Uterus (tissue), 4 donors: ENCODE measurements around the gene CLEC14A. TPM values are rescaled to one million over a fixed set of nuclear protein-coding genes. Genes with fewer than 3 reads are reported as not detected.

Source experiments
- DNase-seq, 2 donors: peaks; one replicate each; pipeline ENCODE4 v3.0.0-alpha.2; 2019 to 2020
- H3K27ac ChIP-seq, 2 donors: fragments of 200-600 bp; sonication (generic); 1 replicate in 1 of 2; 2 replicates in 1 of 2; pipeline ENCODE4 v1.5.1; 2016 to 2018
- H3K27me3 ChIP-seq, 2 donors: fragments of 200-600 bp; sonication (generic); one replicate each; pipeline ENCODE4 v1.5.1; 2018 to 2019; ENCODE audit warnings: control low read depth in 1 of 2
- H3K36me3 ChIP-seq, 2 donors: fragments of 200-600 bp; sonication (generic); one replicate each; pipeline ENCODE4 v1.5.1; 2019; ENCODE audit warnings: control low read depth in 1 of 2
- H3K4me1 ChIP-seq, 2 donors: fragments of 200-600 bp; sonication (generic); one replicate each; pipeline ENCODE4 v1.5.1; 2018 to 2019; ENCODE audit warnings: control low read depth in 1 of 2
- H3K4me3 ChIP-seq, 2 donors: fragments of 200-600 bp; sonication (generic); 1 replicate in 1 of 2; 2 replicates in 1 of 2; pipeline ENCODE4 v1.5.1; 2018 to 2019; ENCODE audit warnings: mild to moderate bottlenecking in 1 of 2
- H3K9me3 ChIP-seq, 2 donors: fragments of 200-600 bp; sonication (generic); one replicate each; pipeline ENCODE4 v1.5.1; 2019; ENCODE audit warnings: control low read depth in 1 of 2
- POLR2A ChIP-seq, 2 donors: fragments of 450-650 bp; IDR thresholded peaks; one replicate each; pipeline ENCODE4 v1.6.1; 2016; ENCODE audit warnings: antibody characterized with exemption in 2 of 2, mild to moderate bottlenecking in 1 of 2, moderate library complexity in 1 of 2
- intact Hi-C: fragments of 100-400 bp; cut with DNase I; formaldehyde crosslinking; loops from one replicate; pipeline ENCODE4 v1.15.1; 2023; ENCODE audit warnings: low total_unique reads
- total RNA-seq, 4 donors: library from RNA; depleted of rRNA in 3 of 4; stranded (reverse); fragments of >200 nt in 3 of 4; gene quantifications; one replicate each; pipeline versions ENCODE4 v1.1.0 to v1.2.4, GENCODE V29; 2014 to 2023
- TF ChIP-seq, protein P1 (sequence below), 4 experiments: fragments of 200-600 bp in 2 of 4; fragments of 450-650 bp in 2 of 4; sonication (generic) in 2 of 4; IDR thresholded peaks; one replicate each; pipeline ENCODE4 v1.5.1; 2016 to 2019; ENCODE audit warnings: antibody characterized with exemption in 4 of 4, mild to moderate bottlenecking in 2 of 4, moderate library complexity in 1 of 4
- donor health status: DM: yes; HTN: yes; CAD: no.

Gene CLEC14A
- total RNA-seq, 4 donors from 2014 or later, result 39.7 to 161 (median 64.5) TPM

DNA sequence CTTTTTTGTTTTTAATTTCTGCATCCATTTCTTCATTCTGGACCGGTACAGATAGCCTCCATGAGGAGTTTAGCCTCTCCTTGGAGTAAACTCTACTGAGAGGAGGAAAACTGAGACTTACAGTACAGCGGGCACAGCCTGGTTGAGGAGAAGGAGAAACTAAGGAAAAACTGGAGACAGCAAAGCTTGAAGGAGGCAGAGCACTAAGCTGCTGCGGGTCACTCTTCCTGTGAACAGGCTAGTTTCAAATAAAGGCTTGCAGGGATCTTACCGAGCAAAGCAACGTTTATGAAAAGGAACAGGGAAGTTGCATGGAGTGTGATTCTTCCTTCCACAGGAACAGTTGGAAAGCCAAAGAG lies 48.5 kb downstream of the CLEC14A start:
- DNase-seq, result no peak
- H3K4me1 ChIP-seq, result peaks cover 0 to 17% of the 10 kb centered on the region in 2 donors
- intact Hi-C loops, result no loop called here

GRCh38 chr14:38206689-38207376 lies 49.1 kb downstream of the CLEC14A start:
- Histone ChIP-seq H3K9me3 (no peaks in the 10 kb centered on the region), H3K4me3 (no peak overlapping the region), H3K27me3 (no peaks in the 10 kb centered on the region), H3K27ac (no peak overlapping the region), H3K4me1 (peaks cover 0 to 17% of the 10 kb centered on the region in 2 donors), H3K36me3 (no peaks in the 10 kb centered on the region)
- intact Hi-C loops, result no loop called here
- TF ChIP-seq, protein P1, sequence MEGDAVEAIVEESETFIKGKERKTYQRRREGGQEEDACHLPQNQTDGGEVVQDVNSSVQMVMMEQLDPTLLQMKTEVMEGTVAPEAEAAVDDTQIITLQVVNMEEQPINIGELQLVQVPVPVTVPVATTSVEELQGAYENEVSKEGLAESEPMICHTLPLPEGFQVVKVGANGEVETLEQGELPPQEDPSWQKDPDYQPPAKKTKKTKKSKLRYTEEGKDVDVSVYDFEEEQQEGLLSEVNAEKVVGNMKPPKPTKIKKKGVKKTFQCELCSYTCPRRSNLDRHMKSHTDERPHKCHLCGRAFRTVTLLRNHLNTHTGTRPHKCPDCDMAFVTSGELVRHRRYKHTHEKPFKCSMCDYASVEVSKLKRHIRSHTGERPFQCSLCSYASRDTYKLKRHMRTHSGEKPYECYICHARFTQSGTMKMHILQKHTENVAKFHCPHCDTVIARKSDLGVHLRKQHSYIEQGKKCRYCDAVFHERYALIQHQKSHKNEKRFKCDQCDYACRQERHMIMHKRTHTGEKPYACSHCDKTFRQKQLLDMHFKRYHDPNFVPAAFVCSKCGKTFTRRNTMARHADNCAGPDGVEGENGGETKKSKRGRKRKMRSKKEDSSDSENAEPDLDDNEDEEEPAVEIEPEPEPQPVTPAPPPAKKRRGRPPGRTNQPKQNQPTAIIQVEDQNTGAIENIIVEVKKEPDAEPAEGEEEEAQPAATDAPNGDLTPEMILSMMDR (IDR thresholded peaks at IDR 0.05), result no peak
- DNase-seq, result no peak

More for the DNA sequence above, 48.5 kb downstream of the CLEC14A start:
- Histone ChIP-seq H3K27ac (no peak overlapping the region), H3K36me3 (no peaks in the 10 kb centered on the region), H3K27me3 (no peaks in the 10 kb centered on the region), H3K9me3 (no peaks in the 10 kb centered on the region), H3K4me3 (no peak overlapping the region)
- no peak for TF ChIP-seq POLR2A (IDR thresholded peaks at IDR 0.05)
- TF ChIP-seq, protein P1 (IDR thresholded peaks at IDR 0.05), result no peak

DNA sequence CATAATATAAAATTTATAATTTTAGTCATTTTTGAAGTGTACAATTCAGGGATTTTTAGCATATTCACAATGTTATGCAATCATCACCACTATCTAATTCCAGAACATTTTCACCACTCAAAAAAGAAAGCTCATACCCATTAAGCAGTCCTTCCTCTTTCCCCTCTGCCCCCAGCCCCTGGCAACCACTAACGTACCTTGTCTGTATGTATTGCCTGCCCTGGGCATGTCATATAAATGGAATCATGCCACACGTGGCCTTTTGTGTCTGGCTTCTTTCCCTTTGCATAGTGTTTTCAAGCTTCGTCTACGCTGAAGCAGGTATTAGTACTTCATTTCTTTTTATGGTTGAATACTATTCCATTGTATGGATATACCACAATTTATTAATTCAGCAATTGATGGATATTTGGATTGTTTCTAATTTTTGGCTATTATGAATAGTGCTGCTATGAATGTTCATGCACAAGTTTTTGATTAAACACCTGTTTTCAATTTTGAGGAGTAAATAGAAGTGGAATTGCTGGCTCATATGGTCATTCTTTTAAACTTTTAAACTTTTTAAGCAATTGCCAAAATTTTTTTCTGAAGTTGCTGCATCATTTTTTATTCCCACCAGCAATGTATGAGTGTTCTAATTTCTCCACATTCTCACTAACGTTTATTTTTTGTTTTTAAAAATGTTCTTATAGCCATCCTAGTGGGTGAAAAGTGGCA lies 49.8 kb downstream of the CLEC14A start:
- peaks cover 0 to 17% of the 10 kb centered on the region in 2 donors for H3K4me1 ChIP-seq
- no peak overlapping the region for H3K27ac ChIP-seq
- intact Hi-C loops, result no loop called here
- H3K27me3 ChIP-seq, result no peaks in the 10 kb centered on the region
- H3K36me3 ChIP-seq, result no peaks in the 10 kb centered on the region
- H3K9me3 ChIP-seq, result no peaks in the 10 kb centered on the region
- TF ChIP-seq, protein P1 (IDR thresholded peaks at IDR 0.05), result no peak
- H3K4me3 ChIP-seq, result no peak overlapping the region
- no peak for DNase-seq

DNA sequence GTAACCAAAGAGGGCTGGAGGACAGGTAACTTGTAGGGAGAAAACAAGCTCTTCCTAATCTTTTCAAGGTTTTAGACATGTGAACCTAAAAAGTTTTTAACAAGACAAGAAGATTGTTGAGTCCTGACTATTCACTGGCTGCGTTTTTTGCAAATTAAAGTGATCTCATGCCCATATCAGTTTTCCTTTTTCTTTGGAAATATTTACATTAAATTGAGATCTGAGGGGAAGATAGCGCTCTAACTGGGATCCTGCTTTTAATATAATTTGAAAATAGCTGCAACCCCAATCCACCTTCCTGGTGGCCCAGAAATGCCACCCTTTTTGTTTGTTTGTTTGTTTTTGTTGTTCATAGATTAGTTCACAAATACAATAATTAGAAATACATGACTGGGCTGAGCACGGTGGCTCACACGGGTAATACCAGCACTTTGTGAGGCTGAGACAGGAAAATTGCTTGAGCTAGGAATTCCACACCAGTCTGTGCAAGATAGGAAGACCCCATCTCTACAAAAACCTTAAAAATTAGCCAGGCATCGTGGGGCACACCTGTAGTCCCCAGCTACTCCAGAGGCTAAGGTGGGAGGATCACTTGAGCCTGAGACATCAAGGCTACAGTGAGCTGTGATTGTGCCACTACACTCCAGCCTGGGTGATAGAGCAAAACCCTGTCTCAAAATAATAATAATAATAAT lies 50.6 kb downstream of the CLEC14A start:
- no peak overlapping the region for H3K4me3 ChIP-seq
- intact Hi-C loops, result no loop called here
- peaks cover 0 to 16% of the 10 kb centered on the region in 2 donors for H3K4me1 ChIP-seq
- no peaks in the 10 kb centered on the region for H3K27me3 ChIP-seq
- TF ChIP-seq, protein P1 (IDR thresholded peaks at IDR 0.05), result no peak
- no peak for TF ChIP-seq POLR2A (IDR thresholded peaks at IDR 0.05)
- no peaks in the 10 kb centered on the region for H3K9me3 ChIP-seq
- DNase-seq, result no peak
- H3K27ac ChIP-seq, result no peak overlapping the region
- H3K36me3 ChIP-seq, result no peaks in the 10 kb centered on the region

GRCh38 chr14:38204719-38205115 lies 51.2 kb downstream of the CLEC14A start:
- Histone ChIP-seq H3K27me3 (no peaks in the 10 kb centered on the region), H3K9me3 (no peaks in the 10 kb centered on the region), H3K4me1 (peaks cover 0 to 10% of the 10 kb centered on the region in 2 donors), H3K27ac (no peak overlapping the region), H3K36me3 (no peaks in the 10 kb centered on the region), H3K4me3 (no peak overlapping the region)
- TF ChIP-seq POLR2A (IDR thresholded peaks at IDR 0.05), result no peak
- TF ChIP-seq, protein P1 (IDR thresholded peaks at IDR 0.05), result no peak
- no peak for DNase-seq
- intact Hi-C loops, result no loop called here
